Endometrial microvascular endothelial cells (primary cell): ENCODE results near the gene CNTNAP2. TPM values are rescaled to one million over a fixed set of nuclear protein-coding genes. Genes with fewer than 3 reads are reported as not detected.

Experiments used
- in situ Hi-C: cut with HindIII; loops from 2 replicates; pipeline ENCODE4 v1.10.0; 2017; ENCODE audit warnings: low sequenced_read_pairs, low pct_unique_long_range_greater_than_20kb; ENCODE audit errors: inconsistent ontology term
- total RNA-seq: library from RNA; depleted of rRNA; stranded (reverse); fragments of >200 nt; gene quantifications from one replicate; pipeline ENCODE4 v1.2.3, GENCODE V29; 2015; ENCODE audit errors: inconsistent ontology term

Gene CNTNAP2
- total RNA-seq, 1 donor from 2014 or later = not detected

DNA sequence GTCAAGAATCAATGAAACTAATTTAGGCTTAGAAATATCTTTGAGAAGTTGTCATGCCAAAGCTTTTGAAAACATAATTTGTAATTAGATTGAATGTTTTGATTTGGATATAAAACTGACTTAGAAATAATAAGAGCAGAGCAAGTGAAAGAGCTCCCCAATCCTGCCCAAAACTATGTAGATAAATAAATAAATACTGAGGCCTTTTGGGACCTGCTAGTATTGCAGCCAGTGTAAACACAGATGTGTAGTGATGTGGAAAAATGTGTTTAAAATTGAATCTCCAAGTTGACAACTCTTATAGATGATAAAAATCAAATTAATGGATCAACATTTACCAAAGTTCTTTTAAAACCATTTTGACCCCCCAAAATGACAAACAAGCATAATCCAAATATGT is 896.1 kb downstream of the CNTNAP2 start:
- in situ Hi-C loops = no loop called here

DNA sequence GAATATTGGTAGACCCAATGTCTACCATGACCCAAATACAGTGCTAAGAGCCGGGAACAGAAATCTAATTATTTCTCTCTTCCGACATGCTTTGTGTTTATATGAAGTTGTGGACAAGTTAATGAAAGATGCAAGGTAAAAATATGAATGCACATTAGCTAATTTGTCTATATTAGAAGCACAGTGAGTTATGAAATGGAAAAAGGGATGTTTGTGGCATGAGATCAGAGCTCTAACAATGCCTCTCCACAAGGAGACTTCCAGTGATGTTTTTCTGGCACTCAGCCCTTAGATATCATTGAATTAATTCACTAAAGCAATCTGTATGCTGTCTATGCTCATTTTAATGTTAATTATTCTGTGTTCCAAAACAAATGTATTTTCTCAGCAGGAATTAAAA is 897.2 kb downstream of the CNTNAP2 start:
- in situ Hi-C loops = no loop called here

DNA sequence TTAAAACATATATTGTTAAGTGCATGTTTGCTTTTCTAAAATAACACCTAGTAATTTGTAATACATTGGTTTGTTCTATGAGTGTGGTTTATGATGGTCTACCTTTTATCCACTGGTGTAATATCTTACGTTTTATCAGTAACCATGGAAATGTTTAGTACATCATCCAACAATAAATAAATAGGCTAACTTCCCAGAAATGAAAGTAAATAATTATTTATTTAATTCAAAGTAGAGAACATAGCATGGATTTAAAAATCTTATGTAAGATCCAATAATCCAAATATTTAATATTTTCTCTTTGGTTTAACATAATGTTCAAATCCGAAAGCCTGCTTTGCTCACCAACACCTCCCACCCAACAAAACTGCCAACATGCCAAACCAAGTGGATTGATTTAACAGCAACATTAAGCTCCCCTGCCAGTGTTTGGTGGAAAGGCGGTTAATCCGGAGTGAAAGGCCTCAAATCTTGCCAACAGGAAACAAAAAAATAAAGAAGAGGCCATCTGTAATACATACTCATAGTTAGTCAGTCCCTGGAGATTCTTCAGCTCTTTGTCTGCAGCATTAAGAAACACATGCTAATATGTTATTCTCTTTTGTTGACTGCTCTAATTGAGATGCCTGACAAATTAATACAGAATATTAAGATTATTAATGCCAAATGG is 897.8 kb downstream of the CNTNAP2 start:
- in situ Hi-C loops = no loop called here

DNA sequence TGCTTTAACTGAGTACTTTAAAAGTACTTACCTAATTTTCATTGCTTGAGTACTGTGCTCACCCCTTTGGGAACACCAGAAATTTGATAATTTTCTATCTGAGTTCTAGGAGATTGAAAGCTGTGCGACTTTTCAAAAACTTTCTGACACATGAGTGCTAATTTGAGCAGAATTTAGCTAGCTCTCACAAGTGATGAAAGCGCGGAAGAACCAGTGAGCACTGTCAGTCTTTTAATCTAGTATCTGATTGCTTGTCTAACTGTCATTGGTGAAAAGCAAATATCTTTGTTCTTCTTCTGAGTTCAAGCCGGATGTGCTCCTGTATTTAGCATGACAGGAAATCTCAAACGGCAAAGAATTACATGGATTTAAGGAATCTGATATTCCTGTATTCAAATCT is 899.4 kb downstream of the CNTNAP2 start:
- in situ Hi-C loops = no loop called here

DNA sequence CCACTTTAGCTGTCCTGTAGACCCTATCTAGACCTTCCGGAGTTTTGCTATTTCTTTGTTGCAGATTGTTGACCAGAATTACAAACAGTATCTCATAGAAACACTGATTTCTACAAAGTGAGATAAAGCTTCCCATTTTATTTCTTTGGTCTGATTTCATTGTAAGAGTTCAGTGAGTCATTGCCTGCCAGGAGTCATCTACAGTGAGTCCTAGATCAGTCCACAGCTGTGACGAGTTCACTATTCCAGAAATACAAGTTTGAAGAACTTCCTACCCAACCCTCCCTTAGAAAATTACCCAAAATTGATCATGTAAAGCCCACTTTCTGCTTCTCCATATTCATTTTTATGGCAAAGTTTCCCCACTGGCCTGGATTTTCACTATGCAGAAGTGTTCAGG is 905.5 kb downstream of the CNTNAP2 start:
- in situ Hi-C loops = no loop called here

DNA sequence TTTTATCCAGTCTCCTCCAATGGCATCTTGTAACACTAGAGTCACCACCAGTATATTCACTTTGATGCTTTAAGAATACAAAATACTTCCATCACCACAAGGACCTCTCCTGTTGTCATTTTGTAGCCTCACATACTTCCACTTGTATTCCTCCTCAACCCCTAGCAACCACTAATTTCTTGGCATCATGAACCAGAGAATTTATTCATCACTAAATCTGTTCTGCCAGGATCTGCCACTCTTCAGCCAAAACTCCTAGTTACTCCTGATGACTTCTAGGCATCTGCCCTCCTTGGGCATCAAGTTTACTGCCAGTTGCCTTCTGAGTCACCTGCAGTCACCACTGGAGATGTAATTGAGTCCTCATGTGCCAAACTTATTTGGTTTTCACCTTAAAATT is 906.8 kb downstream of the CNTNAP2 start:
- in situ Hi-C loops = no loop called here

DNA sequence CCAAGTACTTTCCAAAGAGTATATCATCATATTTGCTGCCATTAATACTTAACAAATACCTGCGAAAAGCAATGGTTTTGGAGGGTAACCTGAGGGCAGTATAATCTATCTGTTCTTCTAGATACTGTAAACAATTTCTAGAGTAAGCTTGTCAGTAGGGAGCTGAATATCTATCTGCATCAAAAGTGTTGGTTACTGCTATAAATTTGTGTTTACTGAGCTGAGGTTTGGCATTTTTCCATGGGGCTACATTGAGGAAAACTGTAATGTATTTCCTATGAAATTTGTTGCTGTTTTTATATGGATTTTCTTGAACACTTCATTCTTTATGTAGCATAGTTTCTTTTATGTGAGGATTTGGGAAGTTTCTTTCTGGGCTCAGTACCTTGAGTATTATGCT is 913.4 kb downstream of the CNTNAP2 start:
- in situ Hi-C loops = no loop called here

DNA sequence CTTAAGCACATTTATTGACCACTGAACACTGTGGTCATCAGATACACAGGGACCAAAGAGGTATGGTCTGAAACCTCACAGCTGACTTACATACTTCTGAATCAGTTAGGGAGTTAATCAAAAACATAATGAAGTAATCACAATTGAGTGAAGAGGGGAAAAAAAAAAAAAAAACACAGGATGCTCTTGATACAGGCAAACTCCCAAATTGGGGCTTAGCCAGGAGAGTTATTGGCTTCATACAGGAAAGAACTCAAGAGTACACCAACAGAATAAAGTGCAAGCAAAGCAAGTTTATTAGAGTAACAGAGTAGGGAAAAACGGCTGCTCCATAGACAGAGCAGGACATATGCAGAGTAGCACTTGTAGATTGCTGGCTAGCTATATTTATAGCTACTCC is 917.0 kb downstream of the CNTNAP2 start:
- in situ Hi-C loops = no loop called here

DNA sequence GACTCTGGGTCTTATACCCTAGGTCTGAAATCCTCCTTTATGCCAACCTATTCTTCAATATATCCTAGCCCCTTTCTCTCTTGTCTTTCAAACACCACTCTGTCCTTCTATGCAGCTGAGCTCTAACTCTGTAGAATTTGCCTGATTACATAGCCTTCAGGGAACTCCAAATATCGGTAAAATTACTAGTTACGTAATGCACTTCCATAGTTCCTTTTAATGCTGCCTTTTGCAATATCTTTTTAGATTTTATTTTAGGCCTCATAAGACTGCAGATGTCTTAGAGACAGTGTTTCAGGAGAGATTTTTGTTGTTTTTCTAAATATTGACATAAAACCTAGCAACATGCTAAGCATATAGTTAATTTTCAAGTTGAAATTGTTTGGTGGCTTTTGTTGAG is 924.8 kb downstream of the CNTNAP2 start:
- in situ Hi-C loops = no loop called here

DNA sequence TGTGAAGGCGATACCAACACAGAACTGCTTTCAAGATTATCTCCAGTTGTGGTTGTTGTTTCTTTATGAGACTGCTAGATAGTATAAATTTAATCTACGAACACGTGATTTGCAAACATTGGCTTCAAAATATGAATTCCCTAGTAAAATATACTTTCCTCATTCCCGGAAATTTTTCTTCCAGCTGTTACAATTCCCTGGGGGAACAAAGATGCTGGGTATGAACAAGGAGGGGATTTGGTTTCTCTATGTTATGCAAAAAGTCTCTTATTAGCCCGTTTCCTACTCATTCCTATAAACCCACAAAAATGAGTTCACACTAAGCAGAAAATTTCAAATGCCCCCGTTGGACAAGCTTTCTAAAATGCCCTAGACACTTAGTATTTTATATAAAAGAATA is 928.3 kb downstream of the CNTNAP2 start:
- in situ Hi-C loops = no loop called here

DNA sequence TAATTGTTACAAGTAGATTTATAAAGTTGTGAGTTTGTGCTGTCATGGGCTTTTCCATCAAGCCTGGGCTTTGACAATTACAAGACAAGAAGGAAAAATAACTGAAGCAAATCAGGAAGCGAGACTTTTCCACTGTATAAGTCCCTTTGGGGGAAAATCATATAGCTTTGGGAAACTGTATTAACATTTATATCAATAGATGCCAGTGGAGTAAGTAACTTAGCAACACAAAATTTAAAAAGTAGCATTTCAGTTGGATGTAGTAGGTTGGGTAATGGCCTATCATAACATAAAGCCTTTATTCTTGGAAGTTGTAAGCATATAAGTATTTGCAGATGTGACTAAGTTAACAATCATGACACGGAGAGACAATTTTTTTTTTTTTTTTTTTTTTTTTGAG is 931.1 kb downstream of the CNTNAP2 start:
- in situ Hi-C loops = no loop called here

DNA sequence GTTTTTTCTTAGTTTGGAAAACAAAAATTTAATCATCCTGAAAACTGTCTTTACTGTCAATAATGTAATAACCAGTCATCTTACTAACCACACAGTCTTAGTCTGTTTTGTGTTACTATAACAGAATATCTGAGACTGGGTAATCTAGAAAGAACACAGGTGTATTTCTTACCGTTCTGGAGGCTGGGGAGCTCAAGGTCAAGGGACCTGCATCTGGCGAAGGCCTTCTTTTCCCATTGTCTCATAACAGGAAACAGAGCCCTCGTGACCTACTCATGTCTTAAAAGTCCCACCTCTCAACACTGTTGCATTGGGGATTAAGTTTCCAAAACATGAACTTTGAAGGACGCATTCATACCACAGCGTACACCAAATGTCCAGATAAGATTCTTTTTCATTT is 932.3 kb downstream of the CNTNAP2 start:
- in situ Hi-C loops = no loop called here

DNA sequence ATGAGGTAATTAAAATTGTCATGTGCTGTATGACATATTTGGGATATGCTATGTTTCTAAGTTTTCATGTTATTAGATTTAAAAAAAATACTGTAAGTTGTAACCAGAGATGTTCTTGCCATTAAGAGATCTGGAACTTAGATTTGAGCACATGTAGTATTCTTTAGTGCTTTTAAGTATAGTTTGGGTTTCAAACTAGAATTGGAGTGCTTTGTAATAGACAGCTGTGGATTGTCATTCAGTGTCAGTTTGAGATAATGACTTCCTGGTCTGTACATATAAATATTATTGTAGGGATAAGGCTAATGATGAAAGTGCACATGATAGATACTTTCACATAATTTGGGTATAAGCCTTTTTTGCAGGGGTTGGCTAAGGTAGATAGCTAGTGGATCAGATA is 936.2 kb downstream of the CNTNAP2 start:
- in situ Hi-C loops = no loop called here

DNA sequence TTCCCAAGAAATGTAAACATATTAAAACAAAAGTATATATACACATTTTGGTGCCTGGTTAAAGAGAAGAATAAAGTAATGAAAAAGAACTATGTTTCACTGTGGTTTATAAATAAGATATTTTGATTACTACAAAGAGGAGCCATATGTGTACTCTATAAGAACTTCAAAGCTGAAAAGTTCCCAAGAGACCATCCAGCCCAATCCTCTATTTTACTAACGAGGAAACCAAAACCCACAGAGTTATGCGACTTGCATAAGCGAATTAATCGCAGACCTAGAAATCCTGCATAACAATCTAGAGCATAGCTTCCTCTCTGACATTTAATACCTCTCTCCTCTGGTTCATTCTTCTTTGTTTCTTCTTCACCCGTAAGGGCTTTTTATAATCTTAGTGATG is 937.1 kb downstream of the CNTNAP2 start:
- in situ Hi-C loops = no loop called here

DNA sequence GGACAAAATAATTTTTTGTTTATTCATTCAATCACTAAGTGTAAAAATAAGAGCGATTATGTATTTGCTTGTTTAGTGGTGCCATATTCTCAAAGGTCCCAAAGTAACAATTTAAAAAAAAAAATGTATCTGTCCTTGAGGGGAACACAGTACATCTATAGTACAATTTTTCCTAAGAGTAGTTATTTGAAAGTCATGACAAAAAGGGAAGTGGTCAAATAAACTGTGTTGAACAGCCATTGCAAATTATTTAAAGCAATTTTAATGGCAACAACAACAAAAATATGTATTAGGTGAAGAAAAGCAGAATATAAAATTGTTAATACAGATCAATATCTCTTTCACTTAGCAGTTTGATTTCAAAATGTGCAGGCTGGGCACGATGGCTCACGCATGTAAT is 943.5 kb downstream of the CNTNAP2 start:
- in situ Hi-C loops = no loop called here

DNA sequence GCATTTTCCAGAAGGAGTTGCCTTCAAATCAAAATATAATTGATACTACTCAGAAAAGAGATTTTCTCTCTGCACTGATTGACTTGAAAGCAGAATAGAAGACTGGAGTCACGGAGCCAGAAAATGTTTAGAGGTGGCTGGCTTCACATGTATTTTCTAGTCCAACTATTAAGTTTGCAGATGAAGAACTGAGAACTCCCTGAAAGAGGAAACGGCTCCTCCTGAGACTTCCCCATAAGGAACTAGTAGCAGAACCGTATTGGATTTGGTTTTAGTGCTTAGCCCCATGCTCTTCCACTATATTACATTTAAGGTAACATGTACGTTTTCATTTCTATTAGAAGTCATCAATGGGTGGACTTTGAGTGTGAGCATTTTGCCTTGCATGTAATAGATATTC is 946.3 kb downstream of the CNTNAP2 start:
- in situ Hi-C loops = no loop called here

DNA sequence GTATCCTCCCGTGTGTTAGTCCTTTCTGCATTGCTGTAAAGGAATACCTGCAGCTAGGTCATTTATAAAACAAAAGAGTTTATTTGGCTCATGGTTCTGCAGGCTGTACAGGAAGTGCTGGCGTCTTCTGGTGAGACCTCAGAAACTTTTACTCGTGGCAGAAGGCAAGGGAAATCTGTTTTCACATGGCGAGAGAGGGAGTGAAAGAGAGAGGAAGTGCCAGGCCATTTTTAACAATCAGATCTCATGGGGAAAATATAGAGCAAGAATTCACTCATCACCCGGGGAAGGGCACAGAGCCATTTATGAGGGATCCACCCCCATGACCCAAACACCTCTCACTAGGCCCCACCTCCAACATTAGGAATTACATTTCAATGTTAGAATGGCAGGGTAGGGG is 952.2 kb downstream of the CNTNAP2 start:
- in situ Hi-C loops = no loop called here

DNA sequence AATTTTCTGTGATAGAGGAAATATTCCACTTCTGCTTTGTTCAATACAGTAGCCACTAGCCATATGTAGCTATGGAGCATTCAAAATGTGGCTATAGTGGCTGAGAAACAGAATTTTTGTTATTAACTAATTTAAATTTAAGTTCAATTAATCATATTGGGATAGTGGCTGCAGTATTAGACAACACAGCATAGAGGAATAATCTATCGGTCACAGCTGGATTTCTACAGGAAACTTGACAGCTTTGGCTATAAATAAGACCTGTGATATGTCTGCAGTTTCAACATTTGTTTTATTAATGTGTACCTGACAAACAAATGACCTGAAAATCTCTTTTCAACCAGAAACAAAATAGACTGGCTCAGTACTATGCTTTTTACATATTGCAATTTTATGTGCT is 953.2 kb downstream of the CNTNAP2 start:
- in situ Hi-C loops = no loop called here

DNA sequence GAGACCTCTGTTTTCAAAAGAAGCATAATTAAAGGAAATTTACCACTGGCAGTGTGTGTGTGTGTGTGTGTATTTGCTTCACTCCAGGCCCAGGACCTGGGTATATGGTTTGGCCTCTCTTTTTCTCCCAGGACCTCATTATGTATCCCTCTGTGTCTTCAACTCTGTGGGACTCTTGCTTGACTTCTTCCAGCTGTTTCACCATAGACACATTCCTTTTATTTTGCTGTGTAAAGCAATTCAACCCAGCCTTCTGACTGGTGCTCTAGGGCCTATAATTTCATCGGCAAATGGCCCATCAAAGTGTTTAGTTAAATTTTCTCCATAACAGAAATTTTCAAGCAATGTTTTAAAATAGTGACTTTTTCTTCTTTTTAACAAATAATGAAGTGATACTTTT is 954.3 kb downstream of the CNTNAP2 start:
- in situ Hi-C loops = no loop called here

DNA sequence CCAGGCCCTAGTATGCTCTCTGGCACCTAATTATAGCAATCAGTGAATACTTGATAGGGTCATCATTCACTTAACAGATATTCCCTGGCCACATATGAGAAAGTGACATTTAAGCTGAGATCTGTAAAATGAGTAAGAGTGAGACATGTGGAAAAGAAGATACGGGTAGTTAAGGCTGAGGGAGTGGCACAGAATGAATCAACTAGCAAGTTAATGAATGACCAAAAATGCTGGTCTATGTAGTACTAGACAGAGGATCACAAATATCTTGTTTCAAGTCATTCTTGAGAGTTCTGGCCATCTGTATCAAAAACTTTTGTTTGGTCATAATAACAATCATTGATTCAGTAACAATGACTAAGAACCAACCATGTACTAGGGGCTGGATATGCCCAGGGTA is 954.9 kb downstream of the CNTNAP2 start:
- in situ Hi-C loops = no loop called here

DNA sequence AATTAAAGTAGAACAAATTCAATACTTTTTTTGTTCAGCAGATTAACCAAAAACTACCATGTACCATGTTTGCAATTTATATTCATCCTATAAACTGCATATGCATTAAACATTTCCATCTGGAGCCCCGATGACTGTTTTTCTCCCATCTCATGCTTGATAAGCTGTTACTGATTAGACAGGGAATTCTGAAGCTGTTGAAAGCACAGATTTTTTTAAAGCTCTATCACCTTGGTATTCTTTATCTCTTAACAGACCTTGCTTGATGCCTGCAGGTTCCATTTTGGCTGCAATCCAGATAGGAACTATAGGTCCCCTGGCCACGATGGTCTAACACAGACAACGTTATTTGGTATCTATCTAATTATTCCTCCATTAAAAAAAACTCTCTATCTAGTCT is 961.7 kb downstream of the CNTNAP2 start:
- in situ Hi-C loops = no loop called here
